HepG2 (cell line): Measurements from ENCODE around the gene C10orf67.

ENCODE experiments used
- HHEX ChIP-seq: IDR thresholded peaks from 2 replicates; pipeline ENCODE4 v1.6.1; 2016; ENCODE audit warnings: control low read depth
- MAFK ChIP-seq, 2 experiments: IDR thresholded peaks in 1 of 2; conservative IDR thresholded peaks in 1 of 2; 2 replicates each; pipeline ENCODE4 v1.6.1; 2011; ENCODE audit warnings: improper control_type of control experiment in 2 of 2, low read length in 2 of 2
- MEIS1 ChIP-seq: sonication (generic); formaldehyde crosslinking; IDR thresholded peaks from 2 replicates; pipeline ENCODE4 v1.9.0; 2021; ENCODE audit warnings: mild to moderate bottlenecking, missing genetic modification reagents, moderate library complexity, borderline replicate concordance
- SIN3A ChIP-seq: IDR thresholded peaks from 2 replicates; pipeline ENCODE4 v1.6.1; 2011; ENCODE audit warnings: low read depth, mild to moderate bottlenecking, control low read depth, low read length, borderline replicate concordance
- SOX6 ChIP-seq, 2 experiments: fragments of 450-650 bp in 1 of 2; sonication (generic) in 1 of 2; formaldehyde crosslinking in 1 of 2; IDR thresholded peaks; 2 replicates each; pipeline versions ENCODE4 v1.4.0 to v1.6.1; 2017 to 2020; ENCODE audit warnings: antibody characterized with exemption in 1 of 2, mild to moderate bottlenecking in 1 of 2, missing genetic modification reagents in 1 of 2
- SUZ12 ChIP-seq: fragments of 150-350 bp; IDR thresholded peaks from 2 replicates; pipeline ENCODE4 v1.6.1; 2014; ENCODE audit warnings: low read depth, low read length
- ZFX ChIP-seq: sonication (generic); formaldehyde crosslinking; IDR thresholded peaks from 2 replicates; pipeline ENCODE4 v1.4.0; 2020; ENCODE audit warnings: mild to moderate bottlenecking, low read depth, missing genetic modification reagents, moderate library complexity
- ZNF232 ChIP-seq: sonication (generic); formaldehyde crosslinking; IDR thresholded peaks from 2 replicates; pipeline ENCODE4 v1.4.0; 2020; ENCODE audit warnings: missing genetic modification reagents, borderline replicate concordance
- ZNF274 ChIP-seq: sonication (generic); formaldehyde crosslinking; IDR thresholded peaks from 2 replicates; pipeline ENCODE4 v1.5.1; 2020; ENCODE audit warnings: mild to moderate bottlenecking, missing genetic modification reagents
- TF ChIP-seq, protein P1 (sequence below): sonication (generic); formaldehyde crosslinking; IDR thresholded peaks from 2 replicates; pipeline ENCODE4 v1.5.1; 2020; ENCODE audit warnings: missing genetic modification reagents, mild to moderate bottlenecking, borderline replicate concordance
- TF ChIP-seq, protein P2 (sequence below): sonication (generic); formaldehyde crosslinking; IDR thresholded peaks from 2 replicates; pipeline ENCODE4 v1.5.0; 2020; ENCODE audit warnings: mild to moderate bottlenecking, missing genetic modification reagents, moderate library complexity

DNA sequence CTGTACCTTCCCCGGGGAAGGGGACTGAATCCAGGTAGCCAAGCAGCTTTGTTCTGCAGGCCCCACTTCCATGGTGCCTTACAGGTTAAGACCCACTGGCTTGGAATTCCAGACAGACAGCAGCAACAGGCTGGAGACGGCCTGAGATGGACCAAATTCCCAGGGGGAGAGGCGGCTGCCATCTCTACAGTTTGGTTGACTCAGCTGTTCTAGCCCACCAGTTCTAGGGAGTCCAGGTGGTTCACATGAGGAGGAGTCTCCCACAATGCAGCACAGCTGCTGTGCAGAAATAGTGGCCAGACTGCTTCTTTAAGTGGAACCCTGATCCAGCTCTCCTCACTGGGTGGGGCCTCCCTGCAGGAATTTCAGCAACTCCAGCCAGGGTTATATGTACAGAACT lies 74.1 kb downstream of the C10orf67 start:
- TF ChIP-seq ZFX (CRISPR knock-in tag) (no peak), MAFK (conservative IDR thresholded peaks at IDR 0.05 in 1 of 2, IDR thresholded peaks at IDR 0.05 in 1 of 2; ENCODE audit: low read length in 2 of 2) (no peak), MEIS1 (CRISPR knock-in tag) (no peak), HHEX (CRISPR knock-in tag) (no peak), ZNF274 (CRISPR knock-in tag) (no peak), SIN3A (no peak), SOX6 (IDR thresholded peaks at IDR 0.05) (no peak), SOX6 (CRISPR knock-in tag; IDR thresholded peaks at IDR 0.05) (no peak), SUZ12 (no peak), ZNF232 (CRISPR knock-in tag) (no peak)
- TF ChIP-seq, protein P1, sequence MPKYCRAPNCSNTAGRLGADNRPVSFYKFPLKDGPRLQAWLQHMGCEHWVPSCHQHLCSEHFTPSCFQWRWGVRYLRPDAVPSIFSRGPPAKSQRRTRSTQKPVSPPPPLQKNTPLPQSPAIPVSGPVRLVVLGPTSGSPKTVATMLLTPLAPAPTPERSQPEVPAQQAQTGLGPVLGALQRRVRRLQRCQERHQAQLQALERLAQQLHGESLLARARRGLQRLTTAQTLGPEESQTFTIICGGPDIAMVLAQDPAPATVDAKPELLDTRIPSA (CRISPR knock-in tag) = no peak
- TF ChIP-seq, protein P2, sequence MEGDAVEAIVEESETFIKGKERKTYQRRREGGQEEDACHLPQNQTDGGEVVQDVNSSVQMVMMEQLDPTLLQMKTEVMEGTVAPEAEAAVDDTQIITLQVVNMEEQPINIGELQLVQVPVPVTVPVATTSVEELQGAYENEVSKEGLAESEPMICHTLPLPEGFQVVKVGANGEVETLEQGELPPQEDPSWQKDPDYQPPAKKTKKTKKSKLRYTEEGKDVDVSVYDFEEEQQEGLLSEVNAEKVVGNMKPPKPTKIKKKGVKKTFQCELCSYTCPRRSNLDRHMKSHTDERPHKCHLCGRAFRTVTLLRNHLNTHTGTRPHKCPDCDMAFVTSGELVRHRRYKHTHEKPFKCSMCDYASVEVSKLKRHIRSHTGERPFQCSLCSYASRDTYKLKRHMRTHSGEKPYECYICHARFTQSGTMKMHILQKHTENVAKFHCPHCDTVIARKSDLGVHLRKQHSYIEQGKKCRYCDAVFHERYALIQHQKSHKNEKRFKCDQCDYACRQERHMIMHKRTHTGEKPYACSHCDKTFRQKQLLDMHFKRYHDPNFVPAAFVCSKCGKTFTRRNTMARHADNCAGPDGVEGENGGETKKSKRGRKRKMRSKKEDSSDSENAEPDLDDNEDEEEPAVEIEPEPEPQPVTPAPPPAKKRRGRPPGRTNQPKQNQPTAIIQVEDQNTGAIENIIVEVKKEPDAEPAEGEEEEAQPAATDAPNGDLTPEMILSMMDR (CRISPR knock-in tag) = no peak
